SJSA1 (cell line): Measurements from ENCODE around the gene MZB1. TPM values are rescaled to one million over a fixed set of nuclear protein-coding genes. Genes with fewer than 3 reads are reported as not detected.

ENCODE experiments used
- total RNA-seq: library from RNA; depleted of rRNA; stranded (reverse); fragments of >200 nt; shearing (Covaris generic); gene quantifications from 2 replicates; pipeline ENCODE4 v1.2.3, GENCODE V29; 2014; rRNA removed

MZB1 gene
- total RNA-seq, 1 experiment from 2014 or later: not detected

Other genes with a start within 250 kb of the MZB1 start
- gene SIL1, start 191.5 kb downstream of the MZB1 start, total RNA-seq: 42.5 and 58.2 TPM in 2 replicates
- gene MATR3, start 96.2 kb downstream of the MZB1 start, total RNA-seq: 452 and 470 TPM in 2 replicates
- gene PAIP2, start 48.1 kb downstream of the MZB1 start, total RNA-seq: 107 and 119 TPM in 2 replicates
- not detected in 2 replicates for gene SLC23A1, start 6.6 kb downstream of the MZB1 start, total RNA-seq
- 0.25 and 0.58 TPM in 2 replicates for gene PROB1, start 5.2 kb upstream of the MZB1 start, total RNA-seq
- gene SPATA24, start 14.2 kb upstream of the MZB1 start, total RNA-seq: 4.0 and 8.5 TPM in 2 replicates
- 4.7 and 12.1 TPM in 2 replicates for gene DNAJC18, start 49.6 kb upstream of the MZB1 start, total RNA-seq
- 0.53 and 1.2 TPM in 2 replicates for gene ECSCR, start 72.8 kb upstream of the MZB1 start, total RNA-seq
- not detected in 2 replicates for gene SMIM33, start 81.1 kb upstream of the MZB1 start, total RNA-seq
- gene STING1, start 92.8 kb upstream of the MZB1 start, total RNA-seq: 46.6 and 49.2 TPM in 2 replicates
- 136 and 159 TPM in 2 replicates for gene UBE2D2, start 171.4 kb upstream of the MZB1 start, total RNA-seq